Small intestine (tissue), 7 donors: ENCODE data around the gene LPCAT4. TPM values are rescaled to one million over a fixed set of nuclear protein-coding genes. Genes with fewer than 3 reads are reported as not detected.

Experiments used
- DNase-seq, 2 donors: peaks; one replicate each; pipeline versions ENCODE4 v3.0.0 to v3.0.0-alpha.2; 2013
- FAIRE-seq: peaks from 2 replicates; lab custom pipeline; 2012; peaks lifted over from hg19 to GRCh38; lab: Jason Lieb, UNC
- H3K27ac ChIP-seq, 3 donors: one replicate each; pipeline ENCODE4 v1.5.1; 2013; ENCODE audit warnings: low read length in 2 of 3, mild to moderate bottlenecking in 2 of 3, control low read depth in 1 of 3, inconsistent platforms in 1 of 3, low read depth in 1 of 3, moderate library complexity in 1 of 3
- H3K27me3 ChIP-seq, 3 donors: one replicate each; pipeline ENCODE4 v1.6.1; 2013; ENCODE audit warnings: low read length in 3 of 3, inconsistent platforms in 1 of 3; ENCODE audit not compliant: control insufficient read depth in 3 of 3, insufficient read depth in 3 of 3
- H3K36me3 ChIP-seq, 3 donors: one replicate each; pipeline ENCODE4 v1.6.1; 2013; ENCODE audit warnings: low read length in 3 of 3, inconsistent platforms in 1 of 3, low read depth in 1 of 3, mild to moderate bottlenecking in 1 of 3, moderate library complexity in 1 of 3; ENCODE audit not compliant: control insufficient read depth in 3 of 3, insufficient read depth in 2 of 3
- H3K4me1 ChIP-seq, 3 donors: one replicate each; pipeline ENCODE4 v1.6.1; 2013; ENCODE audit warnings: low read length in 2 of 3, inconsistent platforms in 1 of 3, low read depth in 1 of 3, mild to moderate bottlenecking in 1 of 3, moderate library complexity in 1 of 3; ENCODE audit not compliant: control insufficient read depth in 3 of 3, insufficient read depth in 2 of 3
- H3K4me3 ChIP-seq, 3 donors: one replicate each; pipeline ENCODE4 v1.5.1; 2013; ENCODE audit warnings: low read length in 3 of 3, control low read depth in 1 of 3, inconsistent platforms in 1 of 3, low read depth in 1 of 3, mild to moderate bottlenecking in 1 of 3, moderate library complexity in 1 of 3
- H3K9me3 ChIP-seq, 2 donors: one replicate each; pipeline ENCODE4 v1.6.1; 2013; ENCODE audit warnings: low read depth in 1 of 2, low read length in 1 of 2; ENCODE audit not compliant: control insufficient read depth in 2 of 2, insufficient read depth in 1 of 2
- WGBS, 3 donors: extraction: QIAGEN DNeasy Blood & Tissue Kit; methylation state at CpG; one replicate each; pipeline ENCODE4 v1.1.7; 2013; 5-methylcytosine and 5-hydroxymethylcytosine counted together
- polyA plus RNA-seq, 4 donors: library from polyadenylated mRNA; stranded (reverse) in 3 of 4; unstranded in 1 of 4; fragments of 200-250 nt in 3 of 4; fragments of 120-200 nt in 1 of 4; gene quantifications; one replicate each; pipeline versions ENCODE4 v1.2.1 to v1.2.3, GENCODE V29; 2013
- donor health status: healthy with polysubstance abuse.
- donor health status: control.
- donor health status: control.
- donor health status: Bipolar disorder and iron deficiency.
- donor health status: healthy.

LPCAT4 gene
- polyA plus RNA-seq, 4 donors = 19.7 to 85.0 (median 71.2) TPM

DNA sequence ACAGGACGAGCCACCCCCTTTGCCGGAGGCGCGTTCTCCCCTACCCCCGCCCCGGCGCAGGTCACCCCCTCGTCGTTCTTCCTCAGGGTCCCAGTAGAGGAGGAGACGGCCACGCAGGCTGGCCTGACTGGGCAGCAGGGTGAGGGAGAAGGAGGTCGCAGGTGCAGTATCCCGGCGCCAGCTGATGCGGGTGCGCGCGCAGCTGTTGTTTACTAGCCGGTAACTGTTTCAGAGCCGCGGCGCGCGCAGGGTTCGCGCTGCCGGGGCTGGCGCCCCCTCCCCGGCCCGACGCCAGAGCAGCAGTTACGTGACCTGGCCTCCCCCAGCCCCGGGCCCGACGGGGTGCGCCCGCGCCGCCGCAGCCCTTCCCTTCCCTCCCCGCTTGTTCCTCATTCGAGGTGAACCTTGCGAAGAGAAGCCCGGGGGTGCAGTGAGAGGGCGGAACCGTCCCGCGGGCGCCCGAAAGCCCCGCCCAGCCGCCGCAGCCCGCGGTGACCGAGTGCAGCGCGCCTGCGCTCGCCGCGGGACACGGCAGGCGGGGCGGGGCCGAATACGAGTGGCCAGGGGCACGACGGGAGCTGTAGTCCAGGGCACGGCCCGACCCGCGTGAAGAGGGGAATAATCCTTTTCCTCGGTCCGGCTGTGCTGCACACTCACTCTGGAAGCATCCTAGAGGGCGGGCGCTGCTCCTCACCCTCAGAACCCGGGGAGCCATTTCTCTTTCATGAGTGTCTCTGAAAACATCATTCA, 29.3 kb downstream of the LPCAT4 start, which contains the start of gene SLC12A6:
Gene SLC12A6, minus strand, starts transcription at position 225 of the 750 bp plus-strand sequence. CDS start 1,101 bp downstream, outside the sequence.
- Histone ChIP-seq H3K9me3 (no peaks in the 10 kb centered on the region), H3K36me3 (peaks cover 0 to 11% (median 0%) of the 10 kb centered on the region in 3 donors), H3K4me1 (peaks cover 0 to 9% (median 5%) of the 10 kb centered on the region in 3 donors), H3K27ac (peak within 1 kb of the TSS; percentile 52 to 92 (median 79)), H3K4me3 (peak within 1 kb of the TSS; percentile 80 to 88 (median 81)), H3K27me3 (no peaks in the 10 kb centered on the region)
- DNase-seq (peak; percentile 90 to 96), FAIRE-seq (no peak)
- WGBS, 3 donors = 1% methylated on average over 44 to 78 of the region's 78 CpGs

DNA sequence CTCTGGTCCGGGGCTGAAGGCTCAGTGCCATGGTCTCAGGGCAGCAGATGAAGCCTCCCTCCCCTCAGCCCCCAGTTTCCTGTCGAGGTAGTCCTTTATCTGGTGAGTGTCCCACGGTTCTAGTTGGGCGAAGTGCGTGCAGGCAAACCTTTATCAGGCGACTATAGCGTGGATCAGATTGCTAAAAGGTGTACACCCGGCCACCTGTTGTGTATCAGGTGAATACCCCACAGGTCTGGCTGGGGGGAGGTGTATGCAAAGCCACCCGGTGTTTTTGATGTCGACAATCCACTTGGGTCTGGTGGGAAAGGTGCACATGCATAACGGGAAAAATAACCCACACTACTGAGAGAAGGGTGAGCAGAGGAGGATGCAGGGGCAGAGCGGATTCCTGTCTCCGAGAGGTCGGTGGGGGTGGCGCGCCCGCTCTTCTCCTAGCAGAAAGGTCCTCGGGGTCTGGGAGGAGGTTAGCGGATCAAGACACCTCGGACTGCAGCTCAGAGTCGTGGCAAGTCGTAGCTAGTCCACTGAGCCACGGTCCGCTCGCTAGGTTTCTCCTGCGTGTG, 29.9 kb downstream of the LPCAT4 start:
- Histone ChIP-seq H3K9me3 (no peaks in the 10 kb centered on the region), H3K27me3 (no peaks in the 10 kb centered on the region), H3K36me3 (peaks cover 0 to 11% (median 0%) of the 10 kb centered on the region in 3 donors), H3K4me1 (peaks cover 0 to 9% (median 4%) of the 10 kb centered on the region in 3 donors), H3K27ac (peak overlapping the region; percentile 52 to 92 (median 79)), H3K4me3 (peak overlapping the region; percentile 80 to 88 (median 81))
- 1 to 2% (median 1%) methylated on average over 26 of the region's 26 CpGs for WGBS, 3 donors
- DNase-seq (peak; percentile 24 to 25), FAIRE-seq (no peak)

DNA sequence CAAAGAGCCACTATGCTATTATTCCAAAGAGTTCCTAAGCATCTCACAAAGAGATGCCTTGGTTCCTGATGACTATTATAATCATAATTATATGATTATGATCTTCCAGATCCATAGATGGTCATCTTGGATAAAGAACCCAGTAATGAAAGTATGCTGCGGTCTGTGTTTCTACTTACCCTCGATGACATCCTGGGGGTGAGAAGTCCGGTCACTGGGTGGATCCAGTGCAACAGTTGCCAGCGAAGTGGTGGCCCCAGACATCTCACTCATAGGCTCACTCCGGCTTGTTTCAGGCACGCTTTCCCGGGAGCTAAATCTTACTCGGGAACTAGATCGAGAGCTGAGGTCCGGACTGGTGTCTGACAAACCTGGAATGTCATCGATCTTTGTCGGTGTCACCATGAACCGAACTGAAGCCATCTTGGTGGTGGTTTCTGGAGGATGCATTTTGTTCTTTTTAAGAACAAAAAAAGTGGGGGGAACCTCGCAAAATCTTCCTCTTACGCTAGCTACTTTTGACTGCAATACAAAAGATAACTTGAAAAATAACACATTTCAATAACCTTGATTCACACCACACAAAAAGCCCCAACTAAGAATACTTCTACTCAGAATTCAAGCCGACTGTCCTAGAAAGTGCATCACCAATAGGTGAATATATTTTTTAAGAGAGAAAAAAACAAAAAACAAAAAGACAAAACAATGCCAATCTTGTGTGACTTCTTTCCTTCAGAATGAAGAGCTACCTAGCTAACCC, 30.6 kb downstream of the LPCAT4 start:
- peak overlapping the region; percentile 80 to 88 (median 81) for H3K4me3 ChIP-seq
- H3K4me1 ChIP-seq = peaks cover 0 to 3% (median 0%) of the 10 kb centered on the region in 3 donors
- H3K9me3 ChIP-seq = no peaks in the 10 kb centered on the region
- H3K36me3 ChIP-seq = peaks cover 0 to 6% (median 0%) of the 10 kb centered on the region in 3 donors
- 69 to 76% (median 76%) methylated on average over 16 of the region's 16 CpGs for WGBS, 3 donors
- peak overlapping the region in 2 of 3 donors; percentile 79 to 92 for H3K27ac ChIP-seq
- H3K27me3 ChIP-seq = no peaks in the 10 kb centered on the region
- no peak for FAIRE-seq
- DNase-seq = no peak

DNA sequence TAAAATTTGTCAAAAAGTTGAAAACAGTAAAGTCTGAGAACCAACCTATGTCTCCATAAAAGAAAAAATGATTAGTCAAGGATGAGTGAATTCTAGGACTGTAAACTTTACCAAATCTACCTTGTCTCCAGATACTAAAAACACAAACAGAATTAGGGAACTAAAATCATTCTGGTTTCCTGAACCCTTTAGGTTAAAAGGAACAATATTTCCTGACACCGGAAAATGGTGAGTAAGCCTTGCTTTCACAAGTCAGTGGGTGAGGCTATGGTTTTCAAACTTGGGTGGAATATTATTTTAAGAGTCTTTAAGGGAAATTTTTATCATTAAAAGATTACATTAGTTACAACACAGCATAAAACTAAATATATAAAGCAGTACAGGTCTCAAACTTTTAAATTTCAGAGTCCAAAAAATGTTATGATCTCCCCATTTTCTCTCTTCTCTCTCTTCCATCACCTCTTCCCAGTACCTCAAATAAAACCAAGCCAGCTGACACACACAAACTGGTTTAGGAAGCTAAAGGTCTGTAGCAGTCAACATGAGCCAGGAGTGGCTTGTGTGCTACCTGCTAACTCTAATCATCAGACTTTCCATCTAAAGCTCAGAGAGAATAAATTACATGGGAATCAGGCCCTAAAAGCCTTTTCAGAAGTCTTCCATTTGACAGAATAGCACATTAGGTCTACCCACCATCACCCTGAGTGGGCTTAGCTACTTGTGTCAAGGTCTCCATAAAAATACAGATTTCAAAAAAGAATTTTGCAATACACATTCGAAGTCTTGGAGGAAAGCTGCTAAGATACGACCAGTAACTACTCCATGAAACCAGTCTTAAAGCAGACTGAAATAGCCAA, 31.6 kb downstream of the LPCAT4 start:
- H3K4me3 ChIP-seq = peak overlapping the region in 1 of 3 donors; percentile 16
- H3K4me1 ChIP-seq = peaks cover 0 to 3% (median 0%) of the 10 kb centered on the region in 3 donors
- FAIRE-seq = no peak
- H3K36me3 ChIP-seq = peaks cover 0 to 3% (median 0%) of the 10 kb centered on the region in 3 donors
- peak overlapping the region in 2 of 3 donors; percentile 16 to 88 for H3K27ac ChIP-seq
- no peaks in the 10 kb centered on the region for H3K9me3 ChIP-seq
- H3K27me3 ChIP-seq = no peaks in the 10 kb centered on the region
- DNase-seq = no peak
- WGBS, 3 donors = 72 to 82% (median 72%) methylated on average over 3 of the region's 3 CpGs

DNA sequence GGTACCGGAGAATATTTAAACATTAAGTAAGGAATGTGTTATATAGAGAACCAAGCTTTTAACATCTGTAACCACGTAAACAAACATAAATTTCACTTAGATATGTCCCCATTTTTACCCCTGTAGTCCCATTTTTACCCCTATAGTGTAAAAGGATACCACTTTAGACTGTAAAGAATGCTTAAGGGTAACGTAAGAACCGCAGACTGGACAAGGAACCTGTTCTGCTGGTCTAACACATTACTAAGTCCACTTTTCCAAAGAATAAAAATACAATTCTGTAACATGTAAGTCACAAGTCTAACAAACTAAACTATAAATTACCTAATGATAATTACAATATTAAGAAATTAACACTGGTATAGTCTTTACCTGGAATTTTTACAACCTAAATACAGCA, 32.3 kb downstream of the LPCAT4 start:
- Histone ChIP-seq H3K27ac (peak overlapping the region in 1 of 3 donors; percentile 49), H3K27me3 (no peaks in the 10 kb centered on the region), H3K36me3 (no peaks in the 10 kb centered on the region), H3K9me3 (no peaks in the 10 kb centered on the region), H3K4me3 (no peak overlapping the region), H3K4me1 (peaks cover 0 to 3% (median 0%) of the 10 kb centered on the region in 3 donors)
- 18 to 36% (median 29%) methylated on average over 4 of the region's 4 CpGs for WGBS, 3 donors
- FAIRE-seq (no peak), DNase-seq (no peak)

DNA sequence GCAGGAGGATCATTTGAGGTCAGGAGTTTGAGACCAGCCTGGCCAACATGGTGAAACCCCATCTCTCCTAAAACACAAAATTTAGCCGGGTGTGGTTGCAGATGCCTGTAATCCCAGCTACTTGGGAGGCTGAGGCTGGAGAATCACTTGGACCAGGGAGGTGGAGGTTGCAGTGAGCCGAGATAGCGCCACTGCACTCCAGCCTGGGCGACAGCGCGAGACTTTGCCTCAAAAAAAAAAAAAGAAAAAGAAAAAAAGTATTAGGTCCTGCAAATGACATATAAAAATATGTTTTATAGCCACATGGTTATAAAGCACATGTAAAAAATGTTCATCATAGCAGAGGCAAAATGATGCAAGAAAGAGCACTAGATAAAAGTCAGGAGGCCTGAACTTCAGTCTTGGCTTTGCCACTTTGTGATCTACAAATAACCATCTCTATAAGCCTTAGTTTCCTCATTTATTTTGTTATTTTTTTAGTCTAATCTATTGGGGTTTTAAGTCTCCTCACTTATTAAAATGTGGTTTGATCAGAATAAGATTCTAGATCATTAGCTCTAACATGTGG, 34.4 kb downstream of the LPCAT4 start:
- Histone ChIP-seq H3K4me3 (no peak overlapping the region), H3K27me3 (no peaks in the 10 kb centered on the region), H3K27ac (peak overlapping the region in 1 of 3 donors; percentile 41), H3K36me3 (no peaks in the 10 kb centered on the region), H3K4me1 (peaks cover 0 to 3% (median 0%) of the 10 kb centered on the region in 3 donors), H3K9me3 (no peaks in the 10 kb centered on the region)
- 91 to 95% (median 95%) methylated on average over 6 of the region's 6 CpGs for WGBS, 3 donors
- FAIRE-seq = no peak
- no peak for DNase-seq

DNA sequence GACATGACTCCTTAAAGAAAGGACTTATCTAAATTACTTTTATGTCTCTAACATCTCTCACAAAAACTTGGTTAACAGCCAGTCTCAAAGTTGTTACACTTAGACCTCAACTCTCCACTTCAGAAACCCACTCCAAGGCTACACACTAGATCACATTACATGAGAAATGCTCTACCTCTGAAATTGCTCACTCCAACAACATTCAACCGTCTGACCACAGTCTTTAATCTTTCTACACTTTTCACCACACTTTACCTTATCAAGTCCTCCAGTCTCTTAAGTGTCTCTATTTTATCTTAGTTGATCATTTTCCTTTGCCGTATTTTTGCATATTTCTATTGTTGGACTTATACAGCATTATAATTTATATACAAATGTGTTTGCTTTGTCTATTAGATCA, 35.2 kb downstream of the LPCAT4 start:
- Histone ChIP-seq H3K27ac (no peak overlapping the region), H3K27me3 (no peaks in the 10 kb centered on the region), H3K4me3 (no peak overlapping the region), H3K36me3 (no peaks in the 10 kb centered on the region), H3K4me1 (peaks cover 0 to under 1% (median 0%) of the 10 kb centered on the region in 3 donors), H3K9me3 (no peaks in the 10 kb centered on the region)
- DNase-seq (no peak), FAIRE-seq (no peak)
- 71 to 80% (median 77%) methylated on average over 2 of the region's 2 CpGs for WGBS, 3 donors
